ENCODE data around the gene PRMT2.

PRMT2 gene

DNA sequence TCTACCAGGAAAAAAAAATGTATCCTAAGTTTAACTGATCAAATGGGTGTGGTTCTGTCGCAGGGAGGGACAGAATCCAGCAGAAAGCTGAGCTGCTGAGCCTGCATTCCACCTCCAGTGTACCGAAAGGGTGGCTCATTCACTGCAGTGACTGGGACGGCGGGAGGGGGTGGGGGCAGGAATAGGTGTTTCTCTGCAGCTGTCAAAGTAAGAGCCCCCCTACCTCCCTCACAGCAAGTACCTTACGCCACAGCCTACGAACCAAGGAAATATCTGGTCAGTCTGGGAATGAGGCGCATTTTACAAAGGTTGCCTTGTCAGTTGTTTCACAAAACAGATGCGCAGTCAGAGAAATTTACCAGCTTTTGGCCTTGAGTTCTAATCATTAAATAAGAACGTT lies 32.2 kb upstream of the PRMT2 start:
- Histone ChIP-seq H3K4ac (ENCODE audit: low read depth, low read length) (no peak overlapping the region), H3K4me2 (ENCODE audit: low read length) (no peak overlapping the region), H3K27me3 (ENCODE audit: insufficient read depth, low read length) (no peaks in the 10 kb centered on the region), H3K27ac (ENCODE audit: low read depth, low read length) (no peak overlapping the region), H2BK12ac (ENCODE audit: low read length) (no peak overlapping the region), H3K9me3 (ENCODE audit: insufficient read depth, low read depth, low read length) (no peaks in the 10 kb centered on the region), H3K9ac (ENCODE audit: low read length) (no peak overlapping the region), H3K4me1 (ENCODE audit: control insufficient read depth in 1 of 2, insufficient read depth in 2 of 2, low read length in 2 of 2) (peaks cover 5 to 6% of the 10 kb centered on the region in 2 experiments), H3K79me2 (ENCODE audit: control insufficient read depth, insufficient read depth, low read length, poor library complexity) (peaks cover 1% of the 10 kb centered on the region), H2AFZ (ENCODE audit: insufficient read depth, low read length, poor library complexity) (no peak overlapping the region), H2AK5ac (ENCODE audit: low read length) (no peak overlapping the region), H3K79me1 (ENCODE audit: low read length) (peaks cover 4% of the 10 kb centered on the region), H3K14ac (ENCODE audit: low read length) (no peak overlapping the region), H2BK5ac (ENCODE audit: low read depth, low read length, poor library complexity) (no peak overlapping the region), H4K8ac (ENCODE audit: low read depth, low read length) (no peak overlapping the region), H4K91ac (ENCODE audit: low read depth, low read length) (no peak overlapping the region), H3K18ac (ENCODE audit: low read length) (no peak overlapping the region), H3K23ac (ENCODE audit: low read length) (no peak overlapping the region), H3K36me3 (ENCODE audit: control insufficient read depth in 1 of 2, insufficient read depth in 2 of 2, low read length in 2 of 2) (no peaks in the 10 kb centered on the region), H4K12ac (ENCODE audit: low read depth, low read length) (no peak overlapping the region), H2BK120ac (ENCODE audit: insufficient read depth, low read length, poor library complexity) (no peak overlapping the region), H3K4me3 (ENCODE audit: low read depth, low read length) (no peak overlapping the region)
- WGBS (ENCODE audit: extremely low coverage, insufficient coverage, insufficient read length): no CpG with 5 or more reads among the region's 9 CpGs
- DNase-seq: no peak

DNA sequence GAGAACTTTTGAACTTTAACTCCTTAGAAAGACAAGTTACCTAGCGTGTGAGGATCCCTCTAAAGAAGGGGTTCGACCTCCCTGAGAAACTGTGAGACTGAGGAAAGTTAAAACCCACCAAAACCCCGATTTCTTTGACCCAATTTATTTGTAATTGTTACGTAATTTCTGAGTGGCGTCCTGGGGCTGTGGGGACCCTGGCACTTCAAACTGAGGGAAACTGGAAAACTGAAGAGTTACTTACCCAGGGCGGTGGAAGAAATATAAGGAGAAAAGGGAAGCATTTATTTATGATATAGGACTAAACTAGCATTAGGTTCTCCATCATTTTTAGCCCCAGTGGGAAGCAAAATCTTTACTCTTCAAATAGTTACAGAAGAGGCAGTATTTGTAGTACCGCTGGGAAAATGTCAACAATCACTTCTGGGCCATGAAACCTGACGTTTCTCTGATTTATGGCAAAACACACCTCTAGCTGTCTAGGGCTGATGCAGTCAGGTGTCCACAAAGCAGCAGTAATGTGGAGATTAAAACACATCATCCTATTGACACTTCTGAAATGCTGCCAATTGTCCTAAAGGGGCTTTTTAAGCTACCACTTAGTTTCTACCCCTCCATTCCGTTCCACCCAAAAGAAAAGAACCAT lies 31.0 kb upstream of the PRMT2 start:
- no peaks in the 10 kb centered on the region for H3K9me3 ChIP-seq (ENCODE audit: insufficient read depth, low read depth, low read length)
- H3K4ac ChIP-seq (ENCODE audit: low read depth, low read length): no peak overlapping the region
- no peak overlapping the region for H3K23ac ChIP-seq (ENCODE audit: low read length)
- H3K4me3 ChIP-seq (ENCODE audit: low read depth, low read length): no peak overlapping the region
- H4K8ac ChIP-seq (ENCODE audit: low read depth, low read length): no peak overlapping the region
- H3K36me3 ChIP-seq (ENCODE audit: control insufficient read depth in 1 of 2, insufficient read depth in 2 of 2, low read length in 2 of 2): no peaks in the 10 kb centered on the region
- no peaks in the 10 kb centered on the region for H3K4me1 ChIP-seq (ENCODE audit: control insufficient read depth in 1 of 2, insufficient read depth in 2 of 2, low read length in 2 of 2)
- H3K4me2 ChIP-seq (ENCODE audit: low read length): no peak overlapping the region
- H3K14ac ChIP-seq (ENCODE audit: low read length): no peak overlapping the region
- H3K79me1 ChIP-seq (ENCODE audit: low read length): no peaks in the 10 kb centered on the region
- no peak overlapping the region for H4K12ac ChIP-seq (ENCODE audit: low read depth, low read length)
- H2BK12ac ChIP-seq (ENCODE audit: low read length): no peak overlapping the region
- no peak overlapping the region for H2BK120ac ChIP-seq (ENCODE audit: insufficient read depth, low read length, poor library complexity)
- no peak overlapping the region for H2AK5ac ChIP-seq (ENCODE audit: low read length)
- no peak overlapping the region for H2AFZ ChIP-seq (ENCODE audit: insufficient read depth, low read length, poor library complexity)
- H2BK5ac ChIP-seq (ENCODE audit: low read depth, low read length, poor library complexity): no peak overlapping the region
- no CpG with 5 or more reads among the region's 9 CpGs for WGBS (ENCODE audit: extremely low coverage, insufficient coverage, insufficient read length)
- H3K27me3 ChIP-seq (ENCODE audit: insufficient read depth, low read length): no peaks in the 10 kb centered on the region
- H3K9ac ChIP-seq (ENCODE audit: low read length): no peak overlapping the region
- H3K18ac ChIP-seq (ENCODE audit: low read length): no peak overlapping the region
- H4K91ac ChIP-seq (ENCODE audit: low read depth, low read length): no peak overlapping the region
- no peak for DNase-seq
- no peak overlapping the region for H3K27ac ChIP-seq (ENCODE audit: low read depth, low read length)
- H3K79me2 ChIP-seq (ENCODE audit: control insufficient read depth, insufficient read depth, low read length, poor library complexity): no peaks in the 10 kb centered on the region

DNA sequence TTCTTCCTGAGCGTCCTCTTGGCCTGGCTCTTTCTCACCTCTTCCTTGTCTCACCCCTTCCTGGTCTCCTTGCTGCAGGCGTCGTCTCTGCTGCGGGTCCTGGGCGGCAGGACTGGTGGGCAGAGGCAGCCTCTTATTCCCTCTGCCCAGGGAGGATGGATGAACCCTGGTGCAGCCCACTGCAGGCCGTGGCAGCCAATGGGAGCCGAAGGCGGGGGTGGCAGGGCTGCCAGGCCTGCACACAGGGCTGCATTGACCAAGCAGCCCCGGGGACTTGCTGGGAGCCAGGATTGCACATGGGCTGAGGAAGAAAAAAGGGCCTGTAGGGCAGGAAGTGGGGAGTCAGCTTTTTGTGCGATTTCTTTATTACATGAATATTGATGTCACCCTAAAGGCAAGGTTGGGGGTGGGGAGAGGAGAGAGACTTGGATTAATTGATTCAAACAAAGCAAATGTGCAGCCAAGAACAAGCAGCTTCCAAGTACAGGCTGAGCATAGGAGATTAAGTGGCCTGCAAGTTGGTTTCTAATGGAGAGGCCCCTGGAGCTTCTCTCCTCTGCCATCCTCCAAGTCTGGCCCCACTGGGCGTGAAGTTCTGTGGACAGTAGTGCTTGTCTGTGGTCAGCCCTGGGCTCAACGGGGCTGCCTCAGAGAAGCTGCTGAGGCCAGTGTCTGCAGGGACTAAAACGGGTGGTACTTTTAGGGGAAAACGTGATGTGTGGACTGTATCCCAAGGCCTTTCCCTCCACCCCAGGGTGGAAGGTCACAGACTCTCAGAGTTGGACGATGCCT lies 30.3 kb upstream of the PRMT2 start, which contains the start of gene S100B:
TSS of gene S100B (minus strand) at position 108 of the 792 bp plus-strand sequence. CDS start 2,667 bp downstream, outside the sequence.
- no peak within 1 kb of the TSS for H3K18ac ChIP-seq (ENCODE audit: low read length)
- H3K27ac ChIP-seq (ENCODE audit: low read depth, low read length): no peak within 1 kb of the TSS
- H2BK5ac ChIP-seq (ENCODE audit: low read depth, low read length, poor library complexity): no peak within 1 kb of the TSS
- H4K12ac ChIP-seq (ENCODE audit: low read depth, low read length): no peak within 1 kb of the TSS
- H3K23ac ChIP-seq (ENCODE audit: low read length): no peak within 1 kb of the TSS
- H3K36me3 ChIP-seq (ENCODE audit: control insufficient read depth in 1 of 2, insufficient read depth in 2 of 2, low read length in 2 of 2): no peaks in the 10 kb centered on the region
- H4K8ac ChIP-seq (ENCODE audit: low read depth, low read length): no peak within 1 kb of the TSS
- H2BK12ac ChIP-seq (ENCODE audit: low read length): no peak within 1 kb of the TSS
- no peaks in the 10 kb centered on the region for H3K4me1 ChIP-seq (ENCODE audit: control insufficient read depth in 1 of 2, insufficient read depth in 2 of 2, low read length in 2 of 2)
- no peak within 1 kb of the TSS for H3K9ac ChIP-seq (ENCODE audit: low read length)
- no peak for DNase-seq
- H3K4me2 ChIP-seq (ENCODE audit: low read length): no peak within 1 kb of the TSS
- no peak within 1 kb of the TSS for H2AFZ ChIP-seq (ENCODE audit: insufficient read depth, low read length, poor library complexity)
- H3K4ac ChIP-seq (ENCODE audit: low read depth, low read length): no peak within 1 kb of the TSS
- peaks cover 3% of the 10 kb centered on the region for H3K9me3 ChIP-seq (ENCODE audit: insufficient read depth, low read depth, low read length)
- no peaks in the 10 kb centered on the region for H3K79me1 ChIP-seq (ENCODE audit: low read length)
- H4K91ac ChIP-seq (ENCODE audit: low read depth, low read length): no peak within 1 kb of the TSS
- no peak within 1 kb of the TSS for H2BK120ac ChIP-seq (ENCODE audit: insufficient read depth, low read length, poor library complexity)
- WGBS (ENCODE audit: extremely low coverage, insufficient coverage, insufficient read length): no CpG with 5 or more reads among the region's 15 CpGs
- H2AK5ac ChIP-seq (ENCODE audit: low read length): no peak within 1 kb of the TSS
- no peak within 1 kb of the TSS for H3K4me3 ChIP-seq (ENCODE audit: low read depth, low read length)
- H3K27me3 ChIP-seq (ENCODE audit: insufficient read depth, low read length): no peaks in the 10 kb centered on the region
- no peak within 1 kb of the TSS for H3K14ac ChIP-seq (ENCODE audit: low read length)
- H3K79me2 ChIP-seq (ENCODE audit: control insufficient read depth, insufficient read depth, low read length, poor library complexity): no peaks in the 10 kb centered on the region

DNA sequence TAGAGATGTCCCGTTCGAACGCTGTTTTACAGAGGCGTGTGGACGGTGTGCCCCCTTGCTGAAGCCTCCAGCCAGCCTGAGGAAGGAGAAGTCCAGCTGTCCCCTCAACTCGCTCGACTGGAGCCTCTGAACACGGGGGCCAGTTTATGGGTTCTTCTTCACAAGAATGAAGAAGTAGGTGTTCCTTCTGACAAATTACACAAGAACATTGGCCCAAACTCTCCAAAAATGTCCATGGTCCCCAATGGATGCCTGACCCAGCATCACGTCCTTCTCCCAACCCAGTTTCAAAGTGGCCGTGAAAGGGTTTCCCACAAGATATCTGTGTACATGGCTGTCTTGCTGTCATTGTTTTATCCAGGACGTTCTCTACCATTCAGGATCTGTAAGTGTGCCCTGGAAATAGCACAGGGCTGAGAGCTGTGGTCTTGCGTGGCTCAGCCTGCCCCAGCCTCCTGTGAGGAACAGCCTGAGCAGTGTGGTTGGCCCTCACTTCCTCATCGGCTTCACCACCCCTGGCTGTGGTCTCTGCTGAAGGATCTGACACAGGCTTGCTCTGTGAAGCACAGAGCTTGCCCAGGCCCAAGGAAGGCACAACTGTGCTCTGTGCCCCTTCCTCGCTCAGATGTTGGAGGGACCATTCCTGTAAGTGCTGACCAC lies 29.6 kb upstream of the PRMT2 start:
- Histone ChIP-seq H4K12ac (ENCODE audit: low read depth, low read length) (no peak overlapping the region), H3K4me3 (ENCODE audit: low read depth, low read length) (no peak overlapping the region), H3K4me2 (ENCODE audit: low read length) (no peak overlapping the region), H4K8ac (ENCODE audit: low read depth, low read length) (no peak overlapping the region), H2AFZ (ENCODE audit: insufficient read depth, low read length, poor library complexity) (no peak overlapping the region), H4K91ac (ENCODE audit: low read depth, low read length) (no peak overlapping the region), H3K27ac (ENCODE audit: low read depth, low read length) (no peak overlapping the region), H3K27me3 (ENCODE audit: insufficient read depth, low read length) (no peaks in the 10 kb centered on the region), H3K79me1 (ENCODE audit: low read length) (no peaks in the 10 kb centered on the region), H3K14ac (ENCODE audit: low read length) (no peak overlapping the region), H3K79me2 (ENCODE audit: control insufficient read depth, insufficient read depth, low read length, poor library complexity) (no peaks in the 10 kb centered on the region), H2BK12ac (ENCODE audit: low read length) (no peak overlapping the region), H3K9ac (ENCODE audit: low read length) (no peak overlapping the region), H3K36me3 (ENCODE audit: control insufficient read depth in 1 of 2, insufficient read depth in 2 of 2, low read length in 2 of 2) (no peaks in the 10 kb centered on the region), H3K18ac (ENCODE audit: low read length) (no peak overlapping the region), H2AK5ac (ENCODE audit: low read length) (no peak overlapping the region), H3K4me1 (ENCODE audit: control insufficient read depth in 1 of 2, insufficient read depth in 2 of 2, low read length in 2 of 2) (no peaks in the 10 kb centered on the region), H2BK120ac (ENCODE audit: insufficient read depth, low read length, poor library complexity) (no peak overlapping the region), H3K9me3 (ENCODE audit: insufficient read depth, low read depth, low read length) (peaks cover 6% of the 10 kb centered on the region), H3K4ac (ENCODE audit: low read depth, low read length) (no peak overlapping the region), H3K23ac (ENCODE audit: low read length) (no peak overlapping the region), H2BK5ac (ENCODE audit: low read depth, low read length, poor library complexity) (no peak overlapping the region)
- DNase-seq: no peak
- no CpG with 5 or more reads among the region's 14 CpGs for WGBS (ENCODE audit: extremely low coverage, insufficient coverage, insufficient read length)
